GM18907 (cell line): Measurements from ENCODE around the gene CERKL.
"Not testable (repeated sequence)": the region's sequence is repeated elsewhere in the genome, so short reads cannot be mapped to it uniquely, and the experiment has no call there.

Source experiments
- ATAC-seq: cut with Tn5 transposase; IDR thresholded peaks from one replicate; pipeline ENCODE4 v1.9.1; 2021; ENCODE audit warnings: mild to moderate bottlenecking, moderate library complexity; ENCODE audit not compliant: unreplicated experiment

Gene CERKL

GRCh38 chr2:181656450-181657291 is at the start of gene CERKL:
Gene CERKL (minus strand): TSS chr2:181657105. CDS start chr2:181657006, 99 bp downstream.
- ATAC-seq: peak; percentile 96

DNA sequence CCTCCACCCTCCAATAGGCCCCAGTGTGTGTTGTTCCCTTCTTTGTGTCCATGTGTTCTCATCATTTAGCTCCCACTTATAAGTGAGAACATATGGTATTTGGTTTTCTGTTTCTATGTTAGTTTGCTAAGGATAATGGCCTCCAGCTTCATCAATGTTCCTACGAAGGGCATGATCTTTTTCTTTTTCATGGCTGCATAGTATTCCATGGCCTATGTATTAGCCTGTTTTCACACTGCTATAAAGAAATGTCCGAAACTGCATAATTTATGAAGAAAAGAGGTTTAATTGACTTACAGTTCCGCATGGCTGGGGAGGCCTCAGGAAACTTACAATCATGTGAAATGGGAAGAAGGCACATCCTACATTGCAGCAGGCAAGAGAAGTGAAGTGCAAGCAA is 45.6 kb upstream of the CERKL start:
- not testable (repeated sequence) for ATAC-seq

GRCh38 chr2:181698223-181698622 is 41.3 kb upstream of the CERKL start:
- ATAC-seq: no peak

DNA sequence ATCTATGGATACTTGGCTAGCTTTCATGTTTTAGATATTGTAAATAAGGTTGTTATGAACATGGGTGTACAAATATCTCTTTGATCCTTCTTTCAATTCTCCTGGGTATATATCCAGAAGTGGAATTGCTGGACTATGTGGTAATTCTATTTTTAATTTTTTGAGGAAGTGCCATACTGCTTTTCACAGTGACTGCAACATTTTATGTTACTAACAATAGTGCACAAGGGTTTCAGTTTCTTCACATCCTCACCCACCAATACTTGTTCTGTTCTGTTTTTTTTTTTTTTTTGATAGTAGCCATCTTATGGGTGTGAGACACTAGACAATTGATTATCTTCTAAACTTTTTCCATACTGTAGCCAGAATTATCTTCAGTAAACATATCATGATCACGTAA is 40.7 kb upstream of the CERKL start:
- no peak for ATAC-seq

GRCh38 chr2:181697126-181697525 is 40.2 kb upstream of the CERKL start:
- no peak for ATAC-seq

GRCh38 chr2:181694271-181694670 is 37.4 kb upstream of the CERKL start:
- no peak for ATAC-seq

DNA sequence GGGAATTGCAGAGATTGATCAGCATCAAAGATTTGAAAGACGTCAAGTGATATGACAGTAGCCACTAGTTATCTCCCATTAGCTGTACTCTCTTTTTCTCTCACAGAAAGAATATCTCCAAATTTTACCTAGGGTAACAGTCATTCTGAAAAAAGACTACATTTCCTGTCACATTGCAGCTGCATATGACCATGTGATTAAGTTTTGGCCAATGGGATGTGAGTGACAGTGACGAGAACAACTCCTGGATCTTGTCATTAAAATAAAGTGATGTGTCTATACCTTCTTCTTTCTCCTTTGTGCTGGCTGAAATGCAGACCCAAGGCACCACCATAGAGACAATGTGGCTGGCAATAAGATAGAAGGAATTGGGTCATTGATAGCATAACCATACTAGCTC is 34.0 kb upstream of the CERKL start:
- ATAC-seq: no peak

DNA sequence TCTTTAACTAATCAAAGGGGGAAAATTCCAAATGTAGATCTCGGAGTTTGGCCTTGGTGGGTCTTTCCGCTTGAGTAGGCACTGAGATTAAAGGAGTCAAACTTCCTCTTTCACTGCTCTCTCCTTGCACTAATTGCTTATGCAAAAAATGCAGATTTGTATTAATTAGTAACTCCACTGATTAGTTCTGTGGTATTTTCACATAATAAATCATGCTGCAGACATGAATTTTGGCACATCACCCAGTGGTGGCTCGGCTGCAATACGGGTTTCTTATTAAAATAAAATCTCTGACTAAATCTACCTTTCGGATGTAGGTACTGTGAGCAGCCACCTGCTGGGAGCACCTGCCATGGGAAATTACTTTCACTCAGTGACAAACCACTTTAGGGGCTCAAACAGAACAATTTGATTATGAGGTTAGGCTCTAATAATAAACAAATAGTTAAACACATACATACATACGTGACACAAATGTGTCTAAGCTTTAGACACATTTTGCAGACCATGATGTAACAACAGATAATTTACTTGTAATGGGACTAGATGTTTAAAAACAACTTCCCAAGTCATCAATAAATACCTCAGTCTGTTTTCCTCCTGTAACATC is 29.8 kb upstream of the CERKL start:
- no peak for ATAC-seq

- ATAC-seq: no peak
Observed at GRCh38 chr2:181685150-181685688, 28.3 kb upstream of the CERKL start.

DNA sequence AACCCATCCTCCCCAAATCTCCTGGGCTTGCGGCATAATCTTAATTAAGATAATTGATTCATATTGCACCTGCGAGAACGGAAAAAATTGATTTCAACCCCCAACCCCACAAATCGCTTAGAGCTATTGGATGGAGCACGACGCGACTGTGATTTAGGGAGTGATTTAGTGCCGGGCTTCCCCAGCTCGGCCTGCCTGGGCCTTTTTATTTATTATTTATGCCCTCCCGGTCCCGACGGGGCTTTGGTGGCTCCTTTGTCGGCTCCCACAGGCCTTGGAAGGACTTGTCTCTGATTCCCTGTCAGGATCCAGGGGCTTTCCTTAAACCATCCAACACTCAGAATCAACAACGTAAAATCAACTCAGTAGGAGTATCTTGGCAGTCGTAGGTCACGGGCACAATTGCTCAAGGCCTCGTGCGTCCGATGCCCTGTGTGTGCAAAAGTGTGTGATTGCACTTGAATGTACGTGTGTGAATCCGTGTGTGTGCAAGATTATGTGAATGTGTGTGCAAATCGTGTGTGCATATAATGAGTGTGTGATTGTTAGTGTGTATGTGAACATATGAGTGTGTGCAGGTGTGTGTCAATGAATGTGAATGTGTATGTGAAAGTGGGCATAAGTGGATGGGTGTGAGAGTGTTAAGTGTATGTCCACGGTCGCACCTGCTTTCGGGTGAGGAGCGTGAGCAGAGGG is 27.7 kb upstream of the CERKL start:
- no peak for ATAC-seq

DNA sequence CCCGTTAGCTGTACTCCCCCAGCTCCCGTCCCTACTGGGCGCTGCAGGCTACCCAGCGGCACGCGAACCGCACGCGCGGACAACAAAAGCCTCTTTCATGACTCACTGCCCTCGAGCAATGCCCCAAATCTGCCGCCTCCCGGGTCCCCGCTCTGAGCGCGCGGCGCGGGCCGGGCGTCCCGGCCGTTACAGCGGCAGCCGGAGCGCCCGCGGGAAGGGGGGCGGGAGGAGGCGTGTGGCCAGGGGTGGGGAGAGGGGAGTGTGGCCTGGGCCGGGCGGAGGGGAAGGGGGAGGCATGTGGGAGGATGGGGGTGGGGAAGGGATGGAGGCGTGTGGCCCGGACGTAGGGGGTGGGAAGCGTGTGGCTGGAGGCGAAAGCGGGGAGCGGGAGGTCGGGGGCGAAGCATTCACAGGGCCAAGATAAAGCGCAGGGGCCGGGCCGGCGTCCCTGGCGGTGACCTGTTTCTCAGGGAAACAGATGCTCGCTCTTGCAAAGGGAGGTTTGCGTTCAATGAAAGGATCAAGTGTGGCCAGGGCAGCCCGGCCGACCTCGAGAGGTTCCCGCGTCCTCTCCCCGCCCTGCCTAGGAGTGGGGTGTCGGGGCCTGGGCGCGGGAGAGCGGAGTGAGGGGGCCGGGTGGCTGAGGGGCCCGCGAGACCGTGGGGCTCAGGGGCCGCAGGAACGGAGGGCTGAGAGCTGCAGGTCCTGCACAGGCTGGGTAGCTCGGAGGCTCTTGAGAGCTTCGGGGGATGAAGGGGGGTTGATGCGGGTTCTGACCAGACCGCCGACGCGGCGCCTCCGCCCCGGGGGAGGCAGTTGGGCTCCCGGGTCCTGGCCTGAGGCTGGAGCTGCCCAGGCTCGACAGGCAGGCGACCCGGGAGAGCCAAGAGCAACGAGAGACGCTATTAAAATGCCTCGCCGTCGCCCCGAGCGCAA is 26.9 kb upstream of the CERKL start:
- ATAC-seq: no peak

- no peak for ATAC-seq
Observed at GRCh38 chr2:181682795-181683517, 26.1 kb upstream of the CERKL start.

DNA sequence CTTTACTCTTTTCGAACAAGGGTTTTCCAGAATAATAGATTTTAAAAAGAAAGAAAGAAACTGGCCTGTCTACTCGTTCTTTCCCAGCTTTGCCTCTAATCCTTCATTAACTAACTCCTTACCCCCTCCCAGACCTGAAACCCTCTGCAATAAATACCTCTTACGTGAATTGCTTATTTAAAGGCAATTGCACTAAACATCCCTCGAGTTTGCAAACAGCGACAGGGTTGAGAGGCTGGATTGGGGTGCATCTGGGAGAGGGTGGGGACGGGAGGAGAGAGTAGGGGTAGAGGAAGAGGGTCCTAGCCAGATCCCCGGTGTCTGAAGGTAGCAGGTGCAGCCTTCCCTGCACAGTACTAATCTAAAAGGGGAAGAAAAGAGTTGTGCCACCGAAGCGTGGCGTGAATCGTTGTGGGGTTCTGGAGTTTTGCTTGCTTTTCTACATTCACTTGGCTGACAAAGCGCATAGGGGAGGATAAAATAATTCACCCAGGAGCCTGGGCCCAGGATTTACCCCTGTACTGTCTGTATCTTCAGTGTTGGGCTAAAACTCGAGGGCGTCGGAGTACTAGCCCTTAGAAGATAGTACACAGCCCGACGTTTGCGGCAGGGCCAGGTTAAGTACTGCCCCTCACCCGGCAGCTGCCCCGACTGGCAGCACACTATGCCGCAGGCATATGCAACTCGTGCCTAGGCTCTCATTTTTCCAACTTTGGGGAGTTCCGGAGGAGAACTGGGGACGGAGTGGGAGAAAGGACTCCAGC is 25.3 kb upstream of the CERKL start:
- ATAC-seq: no peak

DNA sequence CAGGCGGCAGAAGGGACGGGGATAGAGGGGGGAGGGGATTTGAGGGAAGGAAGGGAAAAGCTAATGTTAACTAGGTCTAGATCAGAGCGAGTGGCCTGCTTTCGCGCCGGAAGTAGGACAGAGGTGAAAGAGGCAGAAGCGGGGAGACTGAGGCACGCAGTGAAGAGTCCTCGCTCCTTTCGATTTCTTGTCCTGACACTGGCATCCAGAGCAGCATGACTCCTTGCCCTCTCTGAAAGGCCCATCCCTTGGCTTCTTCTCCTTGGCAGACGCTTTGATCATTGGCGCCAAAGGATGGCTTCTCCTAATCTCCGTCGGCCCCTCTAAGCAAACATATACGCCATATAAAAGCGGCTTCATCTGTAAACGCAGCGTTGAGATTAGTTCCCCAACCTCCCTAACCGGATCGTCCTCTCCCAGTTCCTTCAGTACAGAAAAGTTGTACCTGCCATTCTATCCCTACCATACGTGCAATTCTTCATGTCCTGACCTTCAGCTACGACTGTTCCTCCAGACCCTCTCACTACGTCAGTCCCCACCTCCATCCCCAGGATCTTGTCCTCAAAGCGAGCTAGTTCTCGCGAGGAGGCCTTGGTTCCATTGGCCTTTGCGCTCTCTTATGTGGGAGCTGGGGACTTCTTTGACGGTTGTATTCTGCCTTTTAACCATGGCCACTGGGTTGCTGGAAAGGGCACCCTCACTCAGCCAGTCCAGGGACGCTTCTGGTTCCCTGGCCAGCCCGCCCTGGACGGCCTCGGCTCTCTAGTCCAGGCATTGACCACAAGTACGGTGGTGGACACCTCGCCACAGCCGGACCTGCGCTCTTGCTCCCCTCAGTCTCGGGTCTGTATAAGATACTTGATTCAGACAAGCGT is 24.3 kb upstream of the CERKL start:
- ATAC-seq: no peak

- ATAC-seq: no peak
Observed at GRCh38 chr2:181680055-181680936, 23.4 kb upstream of the CERKL start, which contains the start of gene NEUROD1. Gene NEUROD1 (minus strand): TSS chr2:181680517. CDS start chr2:181678860, 1,657 bp downstream.

GRCh38 chr2:181679544-181679979 is 22.7 kb upstream of the CERKL start:
- ATAC-seq: no peak
